Upper lobe of left lung (tissue), 6 donors: ENCODE measurements around the gene ZBTB14. TPM values are rescaled to one million over a fixed set of nuclear protein-coding genes. Genes with fewer than 3 reads are reported as not detected.

ENCODE experiments used
- ATAC-seq, 2 donors: fragments of 200-7000 bp; cut with Tn5 transposase; one replicate each; pipeline ENCODE4 v1.9.1; 2022; ENCODE audit warnings: mild to moderate bottlenecking in 2 of 2, moderate library complexity in 2 of 2; ENCODE audit not compliant: low FRiP score in 2 of 2
- DNase-seq, 2 donors: peaks; one replicate each; pipeline ENCODE4 v3.0.0-alpha.2; 2019 to 2020
- H3K27ac ChIP-seq, 4 donors: fragments of 200-600 bp; sonication (generic); one replicate each; pipeline ENCODE4 v1.5.1; 2016 to 2019
- H3K27me3 ChIP-seq, 4 donors: fragments of 200-600 bp; sonication (generic); one replicate each; pipeline ENCODE4 v1.5.1; 2017 to 2019
- H3K36me3 ChIP-seq, 4 donors: fragments of 200-600 bp; sonication (generic); one replicate each; pipeline ENCODE4 v1.5.1; 2016 to 2019
- H3K4me1 ChIP-seq, 4 donors: fragments of 200-600 bp; sonication (generic); one replicate each; pipeline ENCODE4 v1.5.1; 2018 to 2019
- H3K4me3 ChIP-seq, 4 donors: fragments of 200-600 bp; sonication (generic); one replicate each; pipeline ENCODE4 v1.5.1; 2017 to 2019; ENCODE audit warnings: mild to moderate bottlenecking in 2 of 4, moderate library complexity in 1 of 4
- H3K9me3 ChIP-seq, 4 donors: fragments of 200-600 bp; sonication (generic); one replicate each; pipeline ENCODE4 v1.5.1; 2018 to 2019
- CTCF ChIP-seq, 6 experiments: fragments of 450-650 bp in 4 of 6; fragments of 200-600 bp in 2 of 6; sonication (generic) in 2 of 6; IDR thresholded peaks; one replicate each; pipeline ENCODE4 v1.5.1; 2016 to 2019; ENCODE audit warnings: antibody characterized with exemption in 6 of 6
- EP300 ChIP-seq, 4 donors: sonication (generic); formaldehyde crosslinking; IDR thresholded peaks; one replicate each; pipeline ENCODE4 v1.5.1; 2017; ENCODE audit warnings: antibody characterized with exemption in 4 of 4, control low read depth in 2 of 4
- POLR2A ChIP-seq, 4 donors: fragments of 450-650 bp; IDR thresholded peaks; one replicate each; pipeline ENCODE4 v1.5.1; 2016 to 2017; ENCODE audit warnings: antibody characterized with exemption in 4 of 4, mild to moderate bottlenecking in 2 of 4
- POLR2AphosphoS5 ChIP-seq, 2 donors: sonication (generic); formaldehyde crosslinking; IDR thresholded peaks; one replicate each; pipeline ENCODE4 v1.5.1; 2017; ENCODE audit warnings: antibody characterized with exemption in 2 of 2
- WGBS, 2 donors: methylation state at CpG; one replicate each; pipeline ENCODE4 v1.1.5; 2017 to 2018; 5-methylcytosine and 5-hydroxymethylcytosine counted together
- total RNA-seq, 6 donors: library from RNA; depleted of rRNA in 4 of 6; stranded (reverse); fragments of >200 nt in 4 of 6; gene quantifications; one replicate each; pipeline versions ENCODE4 v1.1.0 to v1.2.1, GENCODE V29; 2016 to 2021
- donor health status: DM: no; HTN: no; CAD: no; lungs with moderate emphysema.
- donor health status: DM: no; HTN: yes; CAD: no; lungs with severe emphysema.

The ZBTB14 gene
- total RNA-seq, 6 donors from 2014 or later, result 6.3 to 16.5 (median 10.5) TPM

GRCh38 chr18:5294457-5295230, 882 bp downstream of the ZBTB14 start:
- peaks cover 6 to 21% (median 12%) of the 10 kb centered on the region in 4 donors for H3K36me3 ChIP-seq
- peak overlapping the region; percentile 83 to 93 (median 89) for H3K4me3 ChIP-seq
- WGBS, 2 donors, result 0% methylated on average over 3 to 23 of the region's 58 CpGs
- H3K27me3 ChIP-seq, result no peaks in the 10 kb centered on the region
- H3K4me1 ChIP-seq, result peaks cover 9 to 16% (median 14%) of the 10 kb centered on the region in 4 donors
- peak overlapping the region; percentile 92 to 99 (median 96) for H3K27ac ChIP-seq
- TF ChIP-seq CTCF (IDR thresholded peaks at IDR 0.05) (no peak), POLR2AphosphoS5 (IDR thresholded peaks at IDR 0.05) (peak in 1 of 2 donors; percentile 29), EP300 (IDR thresholded peaks at IDR 0.05) (no peak), POLR2A (IDR thresholded peaks at IDR 0.05) (peak in 3 of 4 donors; percentile 9 to 53 (median 52))
- DNase-seq (peak; percentile 61 to 85), ATAC-seq (peak; percentile 21 to 44)
- H3K9me3 ChIP-seq, result no peaks in the 10 kb centered on the region

- peak overlapping the region; percentile 92 to 99 (median 96) for H3K27ac ChIP-seq
- H3K36me3 ChIP-seq, result peaks cover 6 to 21% (median 12%) of the 10 kb centered on the region in 4 donors
- WGBS, 2 donors, result 59 to 61% methylated on average over 5 of the region's 5 CpGs
- no peaks in the 10 kb centered on the region for H3K27me3 ChIP-seq
- DNase-seq, result no peak
- peak overlapping the region; percentile 83 to 93 (median 89) for H3K4me3 ChIP-seq
- peaks cover 9 to 16% (median 14%) of the 10 kb centered on the region in 4 donors for H3K4me1 ChIP-seq
- no peaks in the 10 kb centered on the region for H3K9me3 ChIP-seq
- ATAC-seq, result no peak
- TF ChIP-seq EP300 (IDR thresholded peaks at IDR 0.05) (no peak), POLR2A (IDR thresholded peaks at IDR 0.05) (no peak), CTCF (IDR thresholded peaks at IDR 0.05) (no peak), POLR2AphosphoS5 (IDR thresholded peaks at IDR 0.05) (no peak)
These were observed 1.4 kb downstream of the ZBTB14 start for GRCh38 chr18:5294113-5294456.

DNA sequence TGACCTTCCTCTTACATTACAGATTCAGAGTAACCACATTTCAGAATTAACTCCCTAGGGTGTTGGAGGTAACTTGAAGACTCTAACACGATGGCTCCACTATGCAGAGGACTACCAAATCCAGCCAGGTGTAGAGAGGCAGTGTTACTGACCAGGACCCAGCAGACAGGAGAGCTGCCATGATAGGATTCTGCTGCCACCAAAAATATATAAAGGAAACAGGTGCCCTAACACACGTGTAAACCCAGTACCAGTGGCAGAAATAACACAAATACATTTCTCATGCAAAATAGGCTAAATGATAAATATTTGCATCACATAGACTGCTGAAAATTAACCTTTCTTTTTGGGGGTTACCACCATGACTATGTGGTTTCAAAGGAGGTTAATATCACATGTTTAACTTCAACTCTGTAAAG, 7.0 kb downstream of the ZBTB14 start:
- Histone ChIP-seq H3K27ac (no peak overlapping the region), H3K4me1 (peaks cover 0 to 4% (median 1%) of the 10 kb centered on the region in 4 donors), H3K27me3 (no peaks in the 10 kb centered on the region), H3K4me3 (no peak overlapping the region), H3K9me3 (no peaks in the 10 kb centered on the region), H3K36me3 (peaks cover 6 to 21% (median 12%) of the 10 kb centered on the region in 4 donors)
- DNase-seq, result no peak
- no peak for ATAC-seq
- WGBS, 2 donors, result 65 to 70% methylated on average over 2 of the region's 2 CpGs
- TF ChIP-seq EP300 (IDR thresholded peaks at IDR 0.05), result no peak
- TF ChIP-seq CTCF (IDR thresholded peaks at IDR 0.05), result no peak
- TF ChIP-seq POLR2AphosphoS5 (IDR thresholded peaks at IDR 0.05), result no peak
- TF ChIP-seq POLR2A (IDR thresholded peaks at IDR 0.05), result no peak

GRCh38 chr18:5287854-5288253, 7.7 kb downstream of the ZBTB14 start:
- TF ChIP-seq EP300 (IDR thresholded peaks at IDR 0.05), result no peak
- no peak for TF ChIP-seq POLR2A (IDR thresholded peaks at IDR 0.05)
- no peak for TF ChIP-seq CTCF (IDR thresholded peaks at IDR 0.05)
- TF ChIP-seq POLR2AphosphoS5 (IDR thresholded peaks at IDR 0.05), result no peak
- Histone ChIP-seq H3K9me3 (no peaks in the 10 kb centered on the region), H3K4me3 (no peak overlapping the region), H3K27ac (no peak overlapping the region), H3K36me3 (peaks cover 6 to 21% (median 12%) of the 10 kb centered on the region in 4 donors), H3K4me1 (peaks cover 0 to 3% (median 0%) of the 10 kb centered on the region in 4 donors), H3K27me3 (no peaks in the 10 kb centered on the region)
- WGBS, 2 donors, result 72 to 96% methylated on average over 2 of the region's 2 CpGs
- ATAC-seq, result no peak
- no peak for DNase-seq
